HG02938 (cell line): ENCODE measurements around the gene LPCAT1.
"Not testable (repeated sequence)": the region's sequence is repeated elsewhere in the genome, so short reads cannot be mapped to it uniquely, and the experiment has no call there.

Experiments used
- ATAC-seq: cut with Tn5 transposase; IDR thresholded peaks from one replicate; pipeline ENCODE4 v1.9.1; 2021; ENCODE audit warnings: mild to moderate bottlenecking, moderate library complexity; ENCODE audit not compliant: unreplicated experiment

LPCAT1 gene

GRCh38 chr5:1481266-1481958 is 42.3 kb downstream of the LPCAT1 start:
- no peak for ATAC-seq

- no peak for ATAC-seq
Measured at GRCh38 chr5:1480806-1481205, 43.0 kb downstream of the LPCAT1 start.

GRCh38 chr5:1480217-1480616 is 43.5 kb downstream of the LPCAT1 start:
- no peak for ATAC-seq

- no peak for ATAC-seq
Measured at GRCh38 chr5:1479581-1480188, 44.1 kb downstream of the LPCAT1 start.

- ATAC-seq: no peak
Measured at GRCh38 chr5:1479066-1479465, 44.7 kb downstream of the LPCAT1 start.

- ATAC-seq: no peak
Measured at GRCh38 chr5:1478271-1479035, 45.3 kb downstream of the LPCAT1 start.

- no peak for ATAC-seq
Measured at GRCh38 chr5:1477341-1477740, 46.4 kb downstream of the LPCAT1 start.

GRCh38 chr5:1476967-1477310 is 46.8 kb downstream of the LPCAT1 start:
- ATAC-seq: no peak

GRCh38 chr5:1476181-1476966 is 47.4 kb downstream of the LPCAT1 start:
- no peak for ATAC-seq

- not testable (repeated sequence) for ATAC-seq
Measured at GRCh38 chr5:1475544-1475900, 48.2 kb downstream of the LPCAT1 start.

GRCh38 chr5:1474866-1475543 is 48.8 kb downstream of the LPCAT1 start:
- ATAC-seq: no peak

GRCh38 chr5:1474183-1474839 is 49.4 kb downstream of the LPCAT1 start:
- no peak for ATAC-seq

- ATAC-seq: no peak
Measured at GRCh38 chr5:1473746-1474145, 50.0 kb downstream of the LPCAT1 start.

- ATAC-seq: no peak
Measured at GRCh38 chr5:1472964-1473628, 50.7 kb downstream of the LPCAT1 start.

GRCh38 chr5:1471997-1472963 is 51.5 kb downstream of the LPCAT1 start:
- ATAC-seq: no peak

- ATAC-seq: no peak
Measured at GRCh38 chr5:1471240-1471853, 52.4 kb downstream of the LPCAT1 start.

- no peak for ATAC-seq
Measured at GRCh38 chr5:1470762-1471211, 53.0 kb downstream of the LPCAT1 start.
